GM18511 (cell line): ENCODE data around the gene PRDX5.

ENCODE experiments used
- ATAC-seq: cut with Tn5 transposase; IDR thresholded peaks from one replicate; pipeline ENCODE4 v1.9.1; 2021; ENCODE audit warnings: mild to moderate bottlenecking, moderate library complexity; ENCODE audit not compliant: unreplicated experiment

Gene PRDX5

GRCh38 chr11:64359712-64360445, 42.0 kb downstream of the PRDX5 start:
- no peak for ATAC-seq

DNA sequence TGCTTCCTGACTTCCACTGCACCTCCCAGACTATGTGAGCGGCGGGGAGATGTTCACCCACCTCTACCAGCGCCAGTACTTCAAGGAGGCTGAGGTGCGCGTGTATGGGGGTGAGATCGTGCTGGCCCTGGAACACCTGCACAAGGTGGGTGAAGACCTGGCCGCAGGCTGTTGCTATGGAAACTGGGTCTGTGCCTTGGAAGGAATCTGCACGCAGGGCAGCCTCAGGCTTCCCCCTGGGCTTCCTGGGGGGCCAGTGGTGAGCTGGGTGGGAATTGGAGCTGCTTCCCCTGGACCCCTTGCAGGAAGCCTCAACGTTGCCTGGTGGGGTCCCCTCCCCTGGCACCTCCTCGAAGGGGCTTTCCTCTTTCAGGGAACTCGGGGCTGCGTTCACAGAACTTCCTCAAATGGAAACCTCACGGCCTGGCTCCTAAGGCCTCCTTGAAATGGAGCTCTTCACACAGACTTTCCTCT, 42.6 kb downstream of the PRDX5 start:
- no peak for ATAC-seq

DNA sequence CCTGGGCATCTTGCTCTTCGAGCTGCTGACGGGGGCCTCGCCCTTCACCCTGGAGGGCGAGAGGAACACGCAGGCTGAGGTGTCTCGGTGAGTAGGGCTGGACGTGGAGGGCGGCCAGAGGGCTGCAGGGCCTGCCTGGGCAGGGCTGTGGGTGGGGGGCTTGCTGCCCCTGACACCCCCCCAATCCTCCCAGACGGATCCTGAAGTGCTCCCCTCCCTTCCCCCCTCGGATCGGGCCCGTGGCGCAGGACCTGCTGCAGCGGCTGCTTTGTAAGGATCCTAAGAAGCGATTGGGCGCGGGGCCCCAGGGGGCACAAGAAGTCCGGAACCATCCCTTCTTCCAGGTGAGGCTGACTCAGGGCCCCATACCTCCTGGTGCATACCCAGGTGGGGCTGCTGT, 43.7 kb downstream of the PRDX5 start:
- ATAC-seq = no peak

DNA sequence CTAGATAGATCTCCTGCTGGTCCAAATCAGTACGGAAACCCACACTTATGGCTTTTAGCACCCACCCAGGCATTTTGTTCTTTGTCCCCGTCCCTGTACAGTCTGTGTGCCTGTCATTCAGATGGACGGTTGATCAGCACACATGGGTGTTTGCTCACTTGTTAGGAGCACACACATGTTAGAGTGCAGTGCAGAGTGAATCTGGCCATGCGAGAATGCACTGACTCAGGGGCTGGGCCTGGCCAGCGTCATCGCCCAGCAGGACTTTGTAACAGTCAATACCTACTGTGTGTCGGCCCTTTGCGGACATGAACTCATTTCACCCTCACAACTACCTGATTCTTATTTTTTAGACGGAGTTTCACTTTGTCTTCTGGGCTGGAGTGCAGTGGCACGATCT, 44.4 kb downstream of the PRDX5 start:
- ATAC-seq = no peak

GRCh38 chr11:64364435-64364834, 46.5 kb downstream of the PRDX5 start:
- ATAC-seq = no peak

GRCh38 chr11:64364911-64365310, 47.0 kb downstream of the PRDX5 start:
- ATAC-seq = no peak

DNA sequence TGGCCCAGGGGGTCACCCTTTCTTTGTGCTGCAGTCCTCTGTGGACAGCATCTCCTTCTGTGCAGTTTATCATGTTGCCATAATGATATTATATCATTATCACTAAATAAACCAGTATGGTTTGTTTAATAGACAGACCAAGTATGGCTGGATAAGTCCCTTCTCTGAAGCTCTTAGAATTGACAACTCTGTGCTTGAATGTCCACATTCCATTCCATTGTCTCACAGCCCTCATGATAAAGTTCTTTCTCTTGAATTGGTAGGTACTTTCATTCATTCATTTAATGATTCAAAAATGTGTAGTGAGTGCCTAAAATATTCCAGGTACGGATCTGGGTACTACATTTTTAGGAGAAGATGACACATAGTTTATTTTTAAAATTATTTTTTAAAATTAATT, 48.8 kb downstream of the PRDX5 start:
- ATAC-seq = no peak

DNA sequence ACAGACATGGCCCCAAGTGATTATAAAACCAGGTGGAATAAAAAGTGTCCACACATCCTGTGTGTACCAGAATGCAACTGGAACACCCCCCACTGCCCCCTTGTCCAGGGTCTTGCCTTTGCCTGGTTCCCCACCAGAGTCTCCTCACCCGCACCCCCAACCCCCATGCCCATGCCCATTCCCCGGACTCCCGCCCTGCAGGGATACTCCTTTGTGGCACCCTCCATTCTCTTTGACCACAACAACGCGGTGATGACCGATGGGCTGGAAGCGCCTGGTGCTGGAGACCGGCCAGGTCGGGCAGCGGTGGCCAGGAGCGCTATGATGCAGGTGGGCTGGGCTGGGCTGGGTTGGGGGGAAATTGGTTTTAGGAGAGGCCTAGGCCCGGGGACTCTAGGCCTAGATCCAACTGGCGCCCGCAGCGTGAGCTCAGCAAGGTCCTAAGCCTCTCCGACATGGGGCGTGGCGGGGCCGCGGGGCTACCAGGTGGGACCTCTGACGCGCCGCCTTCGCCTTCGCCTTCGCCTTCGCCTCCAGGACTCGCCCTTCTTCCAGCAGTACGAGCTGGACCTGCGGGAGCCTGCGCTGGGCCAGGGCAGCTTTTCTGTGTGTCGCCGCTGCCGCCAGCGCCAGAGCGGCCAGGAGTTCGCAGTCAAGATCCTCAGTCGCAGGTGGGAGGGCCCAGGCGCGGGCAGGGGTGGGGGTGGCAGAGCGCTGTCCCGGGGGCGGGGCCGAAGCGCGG, 50.2 kb downstream of the PRDX5 start:
- ATAC-seq = no peak

DNA sequence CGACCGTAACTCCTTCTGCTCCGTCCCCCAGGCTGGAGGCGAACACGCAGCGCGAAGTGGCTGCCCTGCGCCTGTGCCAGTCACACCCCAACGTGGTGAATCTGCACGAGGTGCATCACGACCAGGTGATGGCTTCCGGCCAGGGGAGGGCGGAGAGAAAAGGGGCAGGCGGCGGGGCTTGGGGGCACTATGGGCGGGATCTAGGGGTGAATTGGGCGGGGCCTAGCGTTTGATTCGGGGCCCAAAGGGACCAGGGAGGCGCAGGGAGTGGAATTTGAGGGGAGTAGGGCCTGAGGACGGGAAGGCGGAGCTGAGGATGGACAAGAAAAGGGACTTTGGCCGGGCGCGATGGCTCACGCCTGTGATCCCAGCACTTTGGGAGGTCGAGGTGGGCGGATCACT, 50.8 kb downstream of the PRDX5 start:
- no peak for ATAC-seq

DNA sequence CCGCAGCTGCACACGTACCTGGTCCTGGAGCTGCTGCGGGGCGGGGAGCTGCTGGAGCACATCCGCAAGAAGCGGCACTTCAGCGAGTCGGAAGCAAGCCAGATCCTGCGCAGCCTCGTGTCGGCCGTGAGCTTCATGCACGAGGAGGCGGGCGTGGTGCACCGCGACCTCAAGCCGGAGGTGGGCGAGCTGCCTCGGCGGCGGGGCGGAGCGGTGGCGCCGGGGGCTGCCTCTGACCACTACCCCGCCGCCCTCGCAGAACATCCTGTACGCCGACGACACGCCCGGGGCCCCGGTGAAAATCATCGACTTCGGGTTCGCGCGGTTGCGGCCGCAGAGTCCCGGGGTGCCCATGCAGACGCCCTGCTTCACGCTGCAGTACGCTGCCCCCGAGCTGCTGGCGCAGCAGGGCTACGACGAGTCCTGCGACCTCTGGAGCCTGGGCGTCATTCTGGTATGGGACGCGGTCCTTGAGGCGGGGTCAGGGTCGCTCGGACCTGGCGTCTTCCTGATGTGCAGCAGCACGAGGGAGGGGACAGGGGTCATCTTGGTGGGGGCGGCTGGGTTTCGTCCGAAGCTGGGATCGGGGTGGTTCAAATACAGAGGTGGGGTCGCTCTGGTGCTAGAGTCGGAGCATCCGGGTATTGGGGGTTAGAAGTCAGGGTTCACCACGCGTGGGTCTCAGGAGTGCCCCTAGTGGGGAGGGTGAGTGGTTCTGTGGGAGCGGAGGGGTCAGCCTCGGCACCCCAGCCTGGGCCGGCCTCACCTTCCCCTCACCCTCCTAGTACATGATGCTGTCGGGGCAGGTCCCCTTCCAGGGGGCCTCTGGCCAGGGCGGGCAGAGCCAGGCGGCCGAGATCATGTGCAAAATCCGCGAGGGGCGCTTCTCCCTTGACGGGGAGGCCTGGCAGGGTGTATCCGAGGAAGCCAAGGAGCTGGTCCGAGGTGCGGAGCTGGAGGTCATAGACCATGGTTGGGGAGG, 51.8 kb downstream of the PRDX5 start:
- ATAC-seq = no peak

- no peak for ATAC-seq
Measured at GRCh38 chr11:64371201-64371600, 53.3 kb downstream of the PRDX5 start.
